GM18502 (cell line): ENCODE data around the gene TCP11.
"Not testable (repeated sequence)": the region's sequence is repeated elsewhere in the genome, so short reads cannot be mapped to it uniquely, and the experiment has no call there.

Experiments used
- ATAC-seq: cut with Tn5 transposase; IDR thresholded peaks from one replicate; pipeline ENCODE4 v1.9.1; 2021; ENCODE audit warnings: mild to moderate bottlenecking; ENCODE audit not compliant: unreplicated experiment, poor library complexity

The TCP11 gene

GRCh38 chr6:35148167-35148741, 7.1 kb upstream of the TCP11 start:
- no peak for ATAC-seq

GRCh38 chr6:35147486-35147885, 6.3 kb upstream of the TCP11 start:
- no peak for ATAC-seq

- ATAC-seq: no peak
Measured at GRCh38 chr6:35147026-35147425, 5.9 kb upstream of the TCP11 start.

- no peak for ATAC-seq
Measured at GRCh38 chr6:35146453-35146852, 5.3 kb upstream of the TCP11 start.

GRCh38 chr6:35145757-35146156, 4.6 kb upstream of the TCP11 start:
- ATAC-seq: no peak

- no peak for ATAC-seq
Measured at GRCh38 chr6:35142588-35143569, 1.7 kb upstream of the TCP11 start.

- ATAC-seq: no peak
Measured at GRCh38 chr6:35140639-35141006, 516 bp downstream of the TCP11 start.

- ATAC-seq: no peak
Measured at GRCh38 chr6:35139924-35140638, 1.1 kb downstream of the TCP11 start.

- ATAC-seq: no peak
Measured at GRCh38 chr6:35139470-35139869, 1.7 kb downstream of the TCP11 start.

- not testable (repeated sequence) for ATAC-seq
Measured at GRCh38 chr6:35138191-35138590, 2.9 kb downstream of the TCP11 start.

GRCh38 chr6:35136185-35136584, 5.0 kb downstream of the TCP11 start:
- no peak for ATAC-seq

- no peak for ATAC-seq
Measured at GRCh38 chr6:35128496-35128895, 12.6 kb downstream of the TCP11 start.

- no peak for ATAC-seq
Measured at GRCh38 chr6:35128042-35128441, 13.1 kb downstream of the TCP11 start.

- ATAC-seq: no peak
Measured at GRCh38 chr6:35124356-35124755, 16.8 kb downstream of the TCP11 start.

GRCh38 chr6:35120746-35121145, 20.4 kb downstream of the TCP11 start:
- ATAC-seq: no peak

- no peak for ATAC-seq
Measured at GRCh38 chr6:35108309-35108885, 32.7 kb downstream of the TCP11 start.

- ATAC-seq: not testable (repeated sequence)
Measured at GRCh38 chr6:35107761-35108160, 33.4 kb downstream of the TCP11 start.

GRCh38 chr6:35107208-35107607, 33.9 kb downstream of the TCP11 start:
- not testable (repeated sequence) for ATAC-seq

GRCh38 chr6:35106061-35106460, 35.1 kb downstream of the TCP11 start:
- not testable (repeated sequence) for ATAC-seq

- ATAC-seq: no peak
Measured at GRCh38 chr6:35105078-35105477, 36.1 kb downstream of the TCP11 start.

- ATAC-seq: no peak
Measured at GRCh38 chr6:35099116-35099515, 42.0 kb downstream of the TCP11 start.
